GM19025 (cell line): Measurements from ENCODE around the gene KCNIP3.

Experiments used
- ATAC-seq: cut with Tn5 transposase; IDR thresholded peaks from one replicate; pipeline ENCODE4 v1.9.1; 2021; ENCODE audit warnings: mild to moderate bottlenecking, low read depth, moderate library complexity; ENCODE audit not compliant: unreplicated experiment

Gene KCNIP3

DNA sequence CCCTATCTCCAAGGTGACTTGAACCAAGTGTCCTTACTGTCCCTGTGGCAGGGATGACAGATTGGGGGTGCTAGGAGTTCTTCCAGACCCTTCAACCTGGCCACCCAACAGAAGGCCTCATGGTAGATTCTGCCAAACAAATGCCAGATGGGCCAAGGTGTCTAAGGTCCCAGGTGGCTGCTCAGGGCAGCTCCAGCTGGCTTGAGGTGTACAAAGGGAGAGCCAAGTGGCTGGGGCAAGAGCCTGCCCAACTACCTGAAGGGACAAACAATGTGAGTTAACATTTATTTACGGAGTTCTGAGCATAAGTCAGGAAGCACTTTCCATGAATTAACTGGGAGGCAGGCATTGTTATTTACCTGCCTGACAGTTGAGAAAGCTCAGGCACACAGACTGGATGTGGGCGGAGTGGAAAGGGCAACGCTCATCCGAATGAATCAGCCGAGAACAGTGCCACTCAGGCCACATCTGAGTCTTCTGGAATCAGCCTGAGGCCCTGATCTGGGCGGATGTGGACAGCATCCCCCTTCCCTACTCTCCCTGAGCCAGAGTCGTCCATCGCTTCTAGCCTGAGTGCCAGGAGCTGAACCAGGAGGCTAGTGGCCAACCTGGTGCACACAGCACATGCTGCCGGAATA lies 4.4 kb upstream of the KCNIP3 start:
- ATAC-seq: no peak

GRCh38 chr2:95294579-95295250 lies 2.4 kb upstream of the KCNIP3 start:
- no peak for ATAC-seq

DNA sequence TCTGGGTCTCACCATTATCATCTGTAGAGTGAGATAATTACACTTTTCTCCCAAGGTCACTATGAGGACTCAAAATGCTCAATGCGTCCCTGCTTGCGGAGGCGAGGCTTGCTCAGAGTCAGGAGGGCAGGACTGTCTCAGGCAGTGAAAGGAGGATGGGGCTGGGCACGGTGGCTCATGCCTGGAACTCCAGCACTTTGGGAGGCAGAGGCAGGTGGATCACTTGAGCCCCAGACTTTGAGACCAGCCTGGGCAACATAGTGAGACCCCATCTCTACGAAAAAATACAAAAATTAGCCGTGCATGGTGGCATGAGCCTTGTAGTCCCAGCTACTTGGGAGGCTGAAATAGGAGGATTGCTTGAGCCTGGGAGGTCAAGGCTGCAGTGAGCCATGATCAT lies 1.8 kb upstream of the KCNIP3 start:
- no peak for ATAC-seq

GRCh38 chr2:95296011-95296410 lies 1.1 kb upstream of the KCNIP3 start:
- no peak for ATAC-seq

DNA sequence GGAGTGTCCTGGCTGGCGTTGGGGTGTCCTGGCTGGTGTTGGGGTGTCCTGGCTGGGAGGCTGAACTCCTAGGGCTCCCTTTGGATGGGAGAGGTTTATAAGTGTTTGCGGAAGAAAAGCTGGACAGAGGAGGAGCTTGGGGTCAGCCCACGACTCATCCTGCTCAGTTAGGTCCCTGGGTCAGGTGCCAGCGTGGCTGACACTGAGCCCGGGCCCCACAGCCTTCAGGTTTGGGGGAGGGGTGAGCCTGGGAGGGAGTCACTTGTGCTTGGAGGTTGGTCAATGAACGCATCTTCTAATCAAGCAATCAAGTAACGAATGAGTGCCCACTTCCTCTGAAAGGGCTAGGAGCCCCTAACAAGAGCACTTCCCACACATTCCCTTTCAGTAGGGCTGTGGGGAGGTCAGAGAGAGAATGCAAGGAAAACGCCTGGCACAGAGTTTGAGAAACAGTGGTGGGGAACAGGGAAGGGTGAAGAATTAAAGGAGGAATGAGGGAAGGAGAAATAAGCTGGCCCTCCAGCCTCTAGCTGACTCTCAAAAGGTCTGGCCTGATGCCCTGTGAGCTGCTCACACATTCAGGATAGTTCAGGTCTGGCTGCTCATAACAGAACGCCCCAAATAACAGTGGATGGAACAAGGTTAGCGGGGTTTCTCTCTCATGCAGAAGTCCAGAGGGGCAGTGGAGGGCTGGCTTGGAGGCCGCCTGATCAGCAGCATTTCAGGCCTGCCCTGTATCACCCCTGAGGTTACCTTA lies 670 bp downstream of the KCNIP3 start:
- no peak for ATAC-seq

- ATAC-seq: no peak
These were observed 1.5 kb downstream of the KCNIP3 start for GRCh38 chr2:95298486-95299111.

- no peak for ATAC-seq
These were observed 2.8 kb downstream of the KCNIP3 start for GRCh38 chr2:95299961-95300360.

GRCh38 chr2:95300450-95300849 lies 3.3 kb downstream of the KCNIP3 start:
- no peak for ATAC-seq

- ATAC-seq: no peak
These were observed 4.0 kb downstream of the KCNIP3 start for GRCh38 chr2:95301186-95301585.

GRCh38 chr2:95301876-95302641 lies 4.9 kb downstream of the KCNIP3 start:
- ATAC-seq: no peak

GRCh38 chr2:95303191-95303919 lies 6.2 kb downstream of the KCNIP3 start:
- ATAC-seq: no peak

- ATAC-seq: no peak
These were observed 8.4 kb downstream of the KCNIP3 start for GRCh38 chr2:95305380-95306061.

GRCh38 chr2:95306336-95306895 lies 9.3 kb downstream of the KCNIP3 start:
- no peak for ATAC-seq

DNA sequence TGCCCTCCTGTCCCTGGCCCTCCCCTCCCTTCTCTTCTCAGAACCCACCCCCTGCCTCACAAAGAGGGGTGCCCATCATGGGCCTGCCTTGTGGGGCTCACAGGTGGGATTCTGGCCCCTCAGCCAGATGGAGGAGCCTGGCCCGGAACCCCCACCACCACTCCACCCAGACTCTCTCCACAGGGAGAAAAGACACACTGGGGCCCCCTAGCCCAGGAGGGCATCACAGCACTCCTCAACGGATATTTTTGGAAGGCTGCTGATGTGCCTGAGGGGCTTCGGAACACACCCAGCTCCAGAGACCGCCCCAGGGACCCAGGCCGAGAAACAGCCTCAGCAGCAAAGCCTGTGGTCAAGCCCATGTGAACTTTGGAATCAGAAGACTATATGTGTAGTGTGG lies 9.9 kb downstream of the KCNIP3 start:
- ATAC-seq: no peak

- no peak for ATAC-seq
These were observed 10.7 kb downstream of the KCNIP3 start for GRCh38 chr2:95307878-95308277.

DNA sequence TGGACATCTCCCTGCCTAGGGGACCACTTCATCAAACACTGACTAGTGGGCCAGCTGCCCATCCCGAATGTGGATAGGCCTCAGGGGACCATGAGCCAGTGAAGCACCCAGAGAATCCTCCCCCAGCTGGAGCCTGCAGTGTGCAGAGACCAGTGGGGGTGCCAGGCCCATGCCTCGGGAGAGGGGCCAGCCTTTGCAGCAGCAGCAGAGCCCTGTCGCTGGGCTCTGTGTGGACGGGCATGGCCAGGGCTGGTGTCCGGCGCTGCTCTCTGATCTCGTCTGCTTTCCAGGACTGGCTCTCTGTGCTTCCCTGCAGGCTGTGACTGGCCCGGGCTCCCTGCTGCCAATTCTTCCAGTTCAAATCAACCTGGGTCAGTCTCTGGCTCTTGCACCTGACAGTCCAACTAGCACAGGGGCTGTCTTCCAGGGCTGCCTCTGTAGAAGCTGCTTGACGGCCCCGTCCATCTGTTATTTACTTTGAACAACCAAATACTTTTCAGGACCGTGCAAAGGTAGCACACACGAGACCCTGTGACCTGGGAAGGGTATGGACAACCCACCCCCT lies 11.4 kb downstream of the KCNIP3 start:
- no peak for ATAC-seq

DNA sequence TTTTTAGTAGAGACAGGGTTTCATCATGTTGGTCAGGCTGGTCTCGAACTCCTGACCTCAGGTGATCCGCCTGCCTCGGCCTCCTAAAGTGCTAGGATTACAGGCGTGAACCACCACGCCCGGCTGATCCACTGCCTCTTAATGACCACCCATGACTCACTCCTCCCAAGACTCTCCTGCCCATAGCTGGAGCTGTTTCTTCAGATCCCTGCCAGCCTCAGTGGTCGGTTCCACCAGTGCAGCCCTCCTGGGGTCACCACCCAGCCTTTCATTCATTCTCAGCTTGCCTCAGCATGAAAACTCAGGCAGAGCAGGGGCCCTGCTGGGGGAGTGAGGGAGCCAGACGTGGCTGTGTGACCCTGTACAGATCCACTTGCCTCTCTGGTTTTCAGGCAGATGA lies 12.5 kb downstream of the KCNIP3 start:
- ATAC-seq: no peak

DNA sequence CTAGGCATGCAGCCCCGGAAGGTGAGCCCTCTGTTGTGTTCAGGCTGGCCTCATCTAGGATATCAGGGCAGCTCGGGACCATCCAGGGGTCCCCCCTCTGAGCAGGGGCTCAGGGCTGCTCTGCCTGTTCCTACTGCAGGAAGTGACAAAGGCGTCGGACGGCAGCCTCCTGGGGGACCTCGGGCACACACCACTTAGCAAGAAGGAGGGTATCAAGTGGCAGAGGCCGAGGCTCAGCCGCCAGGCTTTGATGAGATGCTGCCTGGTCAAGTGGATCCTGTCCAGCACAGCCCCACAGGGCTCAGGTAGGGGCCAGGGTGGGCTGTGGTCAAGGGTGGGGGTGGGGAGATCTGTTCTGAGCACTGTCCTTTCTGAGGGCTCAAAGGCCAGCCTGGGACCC lies 13.1 kb downstream of the KCNIP3 start:
- no peak for ATAC-seq

DNA sequence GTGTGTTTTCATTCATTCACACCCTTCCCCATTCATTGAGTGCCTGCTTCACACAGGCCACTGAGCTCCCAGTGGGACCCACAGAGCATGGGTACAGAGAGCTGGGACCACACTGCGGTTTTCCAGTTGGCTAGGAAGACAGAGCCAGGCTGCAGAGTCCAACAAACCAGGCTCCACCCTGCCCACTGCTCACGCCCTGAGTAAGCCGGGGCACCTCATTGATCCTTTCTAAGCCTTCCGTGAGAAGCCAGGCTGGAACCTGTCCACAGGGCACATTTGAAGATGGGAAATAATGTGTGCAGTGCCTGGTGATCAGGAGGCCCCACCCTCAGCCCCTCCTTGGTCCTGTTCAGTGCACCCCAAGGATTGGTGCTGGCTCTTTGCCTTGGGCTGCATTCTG lies 13.5 kb downstream of the KCNIP3 start:
- no peak for ATAC-seq
